Measurements from ENCODE around the gene HCFC1R1. TPM values are rescaled to one million over a fixed set of nuclear protein-coding genes. Genes with fewer than 3 reads are reported as not detected.

Gene HCFC1R1
- total RNA-seq, 1 experiment from 2014 or later = 60.0 TPM

DNA sequence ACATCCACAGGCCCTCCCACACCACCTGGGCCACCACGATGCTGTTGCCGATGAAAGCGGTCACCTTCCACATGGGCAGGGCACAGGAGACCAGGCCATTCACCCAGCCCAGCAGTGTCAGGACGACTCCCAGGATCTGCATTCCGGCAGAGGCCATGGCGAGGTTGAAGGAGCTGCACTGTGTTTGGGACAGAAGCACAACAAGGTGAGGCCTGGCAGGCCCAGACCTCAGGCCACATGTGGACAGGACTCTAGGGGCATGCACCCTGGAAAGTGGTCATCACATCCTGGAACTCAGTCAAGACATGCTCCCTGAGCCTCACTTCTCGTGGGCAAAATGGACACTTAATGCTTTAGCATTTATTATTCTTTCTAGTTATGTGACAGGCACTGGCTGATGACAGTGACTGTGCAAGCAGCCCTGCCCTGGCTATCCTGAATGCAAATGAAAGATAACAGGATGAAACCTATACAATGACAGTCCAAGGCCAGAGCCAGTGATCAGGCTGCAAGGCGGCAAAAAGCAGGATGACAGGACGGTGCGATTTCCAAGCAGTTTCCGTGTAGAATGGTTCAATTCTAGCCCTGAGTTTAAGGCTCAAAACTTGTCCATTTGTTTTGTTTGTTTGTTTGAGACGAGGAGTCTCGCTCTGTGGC lies 7.7 kb downstream of the HCFC1R1 start:
- no peaks in the 10 kb centered on the region for H4K20me1 ChIP-seq (ENCODE audit: insufficient read depth)
- intact Hi-C loops (cut with micrococcal nuclease) = no loop called here
- ATAC-seq = no peak
- RAD21 ChIA-PET (ENCODE audit: low non-redundant PET in 1 of 2, low total read pairs in 2 of 2, uncharacterized antibody in 2 of 2, unreplicated experiment in 2 of 2) = no interaction called here
- POLR2A ChIA-PET = no interaction called here
- no peak overlapping the region for H3K9ac ChIP-seq (ENCODE audit: low read length)
- no peak for TF ChIP-seq SRF (IDR thresholded peaks at IDR 0.05; ENCODE audit: low read depth)
- TF ChIP-seq POLR2A (IDR thresholded peaks at IDR 0.05; ENCODE audit: borderline replicate concordance, extremely low read depth, insufficient read depth, insufficient read length) = no peak
- TF ChIP-seq CEBPB (IDR thresholded peaks at IDR 0.05; ENCODE audit: low read depth) = no peak
- TF ChIP-seq SP1 (IDR thresholded peaks at IDR 0.05; ENCODE audit: low read depth) = no peak
- CTCF ChIA-PET = no interaction called here
- no peak overlapping the region for H3K4me3 ChIP-seq (replicated peaks in 1 of 2; ENCODE audit: low read depth in 1 of 2, low read length in 2 of 2)
- no peak overlapping the region for H3K27ac ChIP-seq (ENCODE audit: low read depth, low read length)
- no peaks in the 10 kb centered on the region for H3K9me2 ChIP-seq (ENCODE audit: insufficient read depth)
- H3K27me3 ChIP-seq (ENCODE audit: insufficient read depth, low read length) = no peaks in the 10 kb centered on the region
- peaks cover 39 to 73% of the 10 kb centered on the region in 2 experiments for H3K4me1 ChIP-seq (ENCODE audit: control insufficient read depth in 1 of 2, insufficient read depth in 2 of 2, low read length in 2 of 2)
- no peaks in the 10 kb centered on the region for H3K9me3 ChIP-seq (ENCODE audit: control insufficient read depth in 1 of 2, insufficient read depth in 1 of 2, low read depth in 1 of 2, low read length in 2 of 2)
- H2AFZ ChIP-seq (ENCODE audit: low read depth, low read length, poor library complexity, severe bottlenecking) = no peak overlapping the region
- peaks cover 6% of the 10 kb centered on the region; the same call in 1 of the 2 replicates for H3K79me2 ChIP-seq (ENCODE audit: insufficient read depth, low read length)
- no peak for DNase-seq (ENCODE audit: low read depth, low spot score)
- no peak overlapping the region for H3K4me2 ChIP-seq (ENCODE audit: low read length)
- H3K36me3 ChIP-seq (ENCODE audit: control insufficient read depth in 1 of 2, insufficient read depth in 2 of 2, low read length in 2 of 2) = no peaks in the 10 kb centered on the region; a peak in 1 of 4 replicates
- BruUV-seq (replicated peaks) = no TSS peak

DNA sequence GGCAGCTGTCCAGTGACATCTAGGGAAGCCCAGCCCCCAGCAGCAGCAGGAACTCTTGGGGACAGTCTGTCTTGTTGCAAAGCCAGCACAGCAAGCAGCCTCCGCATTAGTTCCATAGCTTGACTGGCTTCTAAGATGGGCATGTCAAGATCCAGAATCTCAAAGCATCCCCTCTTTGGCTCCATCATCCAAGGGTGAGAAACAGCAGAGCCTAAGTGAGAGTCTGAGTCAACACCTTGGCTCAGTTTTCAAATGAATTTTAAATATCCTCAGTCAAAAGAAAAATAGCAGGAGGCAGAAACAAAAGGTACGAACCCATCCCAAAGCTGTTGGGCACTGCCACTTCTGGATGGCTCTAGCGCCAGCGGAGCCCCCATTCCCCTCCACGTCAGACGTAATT lies 8.8 kb downstream of the HCFC1R1 start:
- Histone ChIP-seq H3K9me2 (ENCODE audit: insufficient read depth) (no peaks in the 10 kb centered on the region), H3K4me3 (replicated peaks in 1 of 2; ENCODE audit: low read depth in 1 of 2, low read length in 2 of 2) (no peak overlapping the region), H3K9me3 (ENCODE audit: control insufficient read depth in 1 of 2, insufficient read depth in 1 of 2, low read depth in 1 of 2, low read length in 2 of 2) (no peaks in the 10 kb centered on the region), H3K27ac (ENCODE audit: low read depth, low read length) (no peak overlapping the region), H3K79me2 (ENCODE audit: insufficient read depth, low read length) (no peaks in the 10 kb centered on the region), H3K4me1 (ENCODE audit: control insufficient read depth in 1 of 2, insufficient read depth in 2 of 2, low read length in 2 of 2) (peaks cover 48 to 82% of the 10 kb centered on the region in 2 experiments), H3K36me3 (ENCODE audit: control insufficient read depth in 1 of 2, insufficient read depth in 2 of 2, low read length in 2 of 2) (no peaks in the 10 kb centered on the region), H3K27me3 (ENCODE audit: insufficient read depth, low read length) (no peaks in the 10 kb centered on the region), H3K9ac (ENCODE audit: low read length) (no peak overlapping the region), H4K20me1 (ENCODE audit: insufficient read depth) (no peaks in the 10 kb centered on the region), H2AFZ (ENCODE audit: low read depth, low read length, poor library complexity, severe bottlenecking) (no peak overlapping the region), H3K4me2 (ENCODE audit: low read length) (no peak overlapping the region)
- intact Hi-C loops (cut with micrococcal nuclease) = no loop called here
- ChIA-PET RAD21 (ENCODE audit: low non-redundant PET in 1 of 2, low total read pairs in 2 of 2, uncharacterized antibody in 2 of 2, unreplicated experiment in 2 of 2) (no interaction called here), CTCF (no interaction called here), POLR2A (no interaction called here)
- ATAC-seq (no peak), DNase-seq (ENCODE audit: low read depth, low spot score) (no peak)
- TF ChIP-seq SRF (IDR thresholded peaks at IDR 0.05; ENCODE audit: low read depth) (no peak), EZH2phosphoT487 (IDR thresholded peaks at IDR 0.05; ENCODE audit: borderline replicate concordance) (no peak), POLR2AphosphoS5 (IDR thresholded peaks at IDR 0.05; ENCODE audit: low read depth, low read length) (no peak), FOSL1 (IDR thresholded peaks at IDR 0.05; ENCODE audit: low read depth) (no peak), RAD21 (IDR thresholded peaks at IDR 0.05; ENCODE audit: low read depth) (no peak), ELF1 (IDR thresholded peaks at IDR 0.05; ENCODE audit: borderline replicate concordance, low read depth) (no peak), CBX3 (IDR thresholded peaks at IDR 0.05; ENCODE audit: low read depth) (no peak), ZNF274 (IDR thresholded peaks at IDR 0.05; ENCODE audit: low read depth, low read length) (no peak), EGR1 (IDR thresholded peaks at IDR 0.05; ENCODE audit: low read depth) (no peak), POLR2A (IDR thresholded peaks at IDR 0.05; ENCODE audit: borderline replicate concordance, extremely low read depth, insufficient read depth, insufficient read length) (no peak), SP1 (IDR thresholded peaks at IDR 0.05; ENCODE audit: low read depth) (no peak)
- TF ChIP-seq, protein P1, sequence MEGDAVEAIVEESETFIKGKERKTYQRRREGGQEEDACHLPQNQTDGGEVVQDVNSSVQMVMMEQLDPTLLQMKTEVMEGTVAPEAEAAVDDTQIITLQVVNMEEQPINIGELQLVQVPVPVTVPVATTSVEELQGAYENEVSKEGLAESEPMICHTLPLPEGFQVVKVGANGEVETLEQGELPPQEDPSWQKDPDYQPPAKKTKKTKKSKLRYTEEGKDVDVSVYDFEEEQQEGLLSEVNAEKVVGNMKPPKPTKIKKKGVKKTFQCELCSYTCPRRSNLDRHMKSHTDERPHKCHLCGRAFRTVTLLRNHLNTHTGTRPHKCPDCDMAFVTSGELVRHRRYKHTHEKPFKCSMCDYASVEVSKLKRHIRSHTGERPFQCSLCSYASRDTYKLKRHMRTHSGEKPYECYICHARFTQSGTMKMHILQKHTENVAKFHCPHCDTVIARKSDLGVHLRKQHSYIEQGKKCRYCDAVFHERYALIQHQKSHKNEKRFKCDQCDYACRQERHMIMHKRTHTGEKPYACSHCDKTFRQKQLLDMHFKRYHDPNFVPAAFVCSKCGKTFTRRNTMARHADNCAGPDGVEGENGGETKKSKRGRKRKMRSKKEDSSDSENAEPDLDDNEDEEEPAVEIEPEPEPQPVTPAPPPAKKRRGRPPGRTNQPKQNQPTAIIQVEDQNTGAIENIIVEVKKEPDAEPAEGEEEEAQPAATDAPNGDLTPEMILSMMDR (IDR thresholded peaks at IDR 0.05 in 2 of 3, conservative IDR thresholded peaks at IDR 0.05 in 1 of 3; ENCODE audit: borderline replicate concordance in 1 of 3, insufficient read depth in 1 of 3, low read depth in 2 of 3, low read length in 2 of 3) = no peak
- TF ChIP-seq, protein P2, sequence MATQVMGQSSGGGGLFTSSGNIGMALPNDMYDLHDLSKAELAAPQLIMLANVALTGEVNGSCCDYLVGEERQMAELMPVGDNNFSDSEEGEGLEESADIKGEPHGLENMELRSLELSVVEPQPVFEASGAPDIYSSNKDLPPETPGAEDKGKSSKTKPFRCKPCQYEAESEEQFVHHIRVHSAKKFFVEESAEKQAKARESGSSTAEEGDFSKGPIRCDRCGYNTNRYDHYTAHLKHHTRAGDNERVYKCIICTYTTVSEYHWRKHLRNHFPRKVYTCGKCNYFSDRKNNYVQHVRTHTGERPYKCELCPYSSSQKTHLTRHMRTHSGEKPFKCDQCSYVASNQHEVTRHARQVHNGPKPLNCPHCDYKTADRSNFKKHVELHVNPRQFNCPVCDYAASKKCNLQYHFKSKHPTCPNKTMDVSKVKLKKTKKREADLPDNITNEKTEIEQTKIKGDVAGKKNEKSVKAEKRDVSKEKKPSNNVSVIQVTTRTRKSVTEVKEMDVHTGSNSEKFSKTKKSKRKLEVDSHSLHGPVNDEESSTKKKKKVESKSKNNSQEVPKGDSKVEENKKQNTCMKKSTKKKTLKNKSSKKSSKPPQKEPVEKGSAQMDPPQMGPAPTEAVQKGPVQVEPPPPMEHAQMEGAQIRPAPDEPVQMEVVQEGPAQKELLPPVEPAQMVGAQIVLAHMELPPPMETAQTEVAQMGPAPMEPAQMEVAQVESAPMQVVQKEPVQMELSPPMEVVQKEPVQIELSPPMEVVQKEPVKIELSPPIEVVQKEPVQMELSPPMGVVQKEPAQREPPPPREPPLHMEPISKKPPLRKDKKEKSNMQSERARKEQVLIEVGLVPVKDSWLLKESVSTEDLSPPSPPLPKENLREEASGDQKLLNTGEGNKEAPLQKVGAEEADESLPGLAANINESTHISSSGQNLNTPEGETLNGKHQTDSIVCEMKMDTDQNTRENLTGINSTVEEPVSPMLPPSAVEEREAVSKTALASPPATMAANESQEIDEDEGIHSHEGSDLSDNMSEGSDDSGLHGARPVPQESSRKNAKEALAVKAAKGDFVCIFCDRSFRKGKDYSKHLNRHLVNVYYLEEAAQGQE (IDR thresholded peaks at IDR 0.05; ENCODE audit: low read depth) = no peak
- no TSS peak for BruUV-seq (replicated peaks)

Data from HCT116 (cell line).